T-helper 2 cell (primary cell): ENCODE measurements around the gene FCN1.

ENCODE experiments used
- DNase-seq, 5 experiments: peaks; one replicate each; pipeline versions ENCODE4 v3.0.0 to v3.0.0-alpha.2; 2012 to 2022

Gene FCN1

DNA sequence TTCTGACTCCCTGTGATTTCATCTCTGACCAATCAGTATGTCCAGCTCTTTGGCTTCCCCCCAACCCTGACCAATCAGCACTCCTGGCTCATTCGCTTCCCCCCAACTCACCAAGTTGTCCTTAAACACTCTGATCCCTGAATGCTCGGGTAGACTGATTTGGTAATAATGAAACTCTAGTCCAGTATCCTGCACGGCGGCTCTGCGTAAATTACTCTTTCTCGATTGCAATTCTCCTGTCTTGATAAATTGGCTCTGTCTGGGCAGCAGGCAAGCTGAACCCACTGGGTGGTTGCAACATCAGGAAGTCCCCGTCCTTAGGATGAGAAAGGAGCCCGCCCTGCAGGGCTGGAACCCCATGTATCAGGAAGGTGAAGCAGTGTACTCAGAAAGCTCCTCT is 26.7 kb downstream of the FCN1 start:
- no peak for DNase-seq

- no peak for DNase-seq
These were observed 27.6 kb downstream of the FCN1 start for GRCh38 chr9:134890155-134890495.

- DNase-seq: no peak
These were observed 28.1 kb downstream of the FCN1 start for GRCh38 chr9:134889386-134890154.

- DNase-seq: no peak
These were observed 29.0 kb downstream of the FCN1 start for GRCh38 chr9:134888603-134889190.

GRCh38 chr9:134887686-134888602 is 29.8 kb downstream of the FCN1 start:
- no peak for DNase-seq

- DNase-seq: no peak
These were observed 30.5 kb downstream of the FCN1 start for GRCh38 chr9:134887219-134887618.

GRCh38 chr9:134886413-134886913 is 31.2 kb downstream of the FCN1 start:
- DNase-seq: no peak

DNA sequence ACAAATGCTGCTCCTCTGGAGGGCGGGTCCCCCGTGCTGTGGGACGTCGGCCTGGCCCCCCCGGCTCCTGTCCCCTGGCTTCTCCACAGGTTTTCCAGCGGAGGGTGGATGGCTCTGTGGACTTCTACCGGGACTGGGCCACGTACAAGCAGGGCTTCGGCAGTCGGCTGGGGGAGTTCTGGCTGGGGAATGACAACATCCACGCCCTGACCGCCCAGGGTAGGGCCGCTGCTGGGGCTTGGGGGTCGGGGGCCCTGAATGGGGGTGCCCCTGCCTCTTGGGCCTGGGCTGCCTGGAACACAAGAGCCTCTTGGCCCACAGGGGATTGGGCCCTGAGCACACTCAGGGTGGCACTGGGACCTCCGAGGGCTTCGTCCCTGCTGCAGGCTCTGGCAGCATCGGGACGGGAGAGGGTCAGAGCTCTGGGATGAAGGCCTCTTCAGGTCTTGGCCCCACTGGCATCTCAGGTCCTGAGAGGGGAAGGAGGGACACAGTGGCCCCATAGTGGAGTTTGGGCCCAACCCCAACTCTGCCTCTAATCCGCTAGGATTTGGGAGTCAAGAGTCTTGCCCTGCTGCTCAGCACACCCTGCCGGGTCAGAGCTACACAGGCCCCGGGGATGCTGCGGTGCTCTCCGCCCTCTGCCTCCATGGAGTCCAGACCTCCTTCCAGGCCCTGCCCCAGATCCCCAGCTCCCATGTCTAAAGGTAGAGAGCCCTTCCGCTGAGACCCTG is 31.9 kb downstream of the FCN1 start:
- no peak for DNase-seq

GRCh38 chr9:134885001-134885678 is 32.6 kb downstream of the FCN1 start:
- no peak for DNase-seq

GRCh38 chr9:134884492-134884891 is 33.2 kb downstream of the FCN1 start:
- no peak for DNase-seq

DNA sequence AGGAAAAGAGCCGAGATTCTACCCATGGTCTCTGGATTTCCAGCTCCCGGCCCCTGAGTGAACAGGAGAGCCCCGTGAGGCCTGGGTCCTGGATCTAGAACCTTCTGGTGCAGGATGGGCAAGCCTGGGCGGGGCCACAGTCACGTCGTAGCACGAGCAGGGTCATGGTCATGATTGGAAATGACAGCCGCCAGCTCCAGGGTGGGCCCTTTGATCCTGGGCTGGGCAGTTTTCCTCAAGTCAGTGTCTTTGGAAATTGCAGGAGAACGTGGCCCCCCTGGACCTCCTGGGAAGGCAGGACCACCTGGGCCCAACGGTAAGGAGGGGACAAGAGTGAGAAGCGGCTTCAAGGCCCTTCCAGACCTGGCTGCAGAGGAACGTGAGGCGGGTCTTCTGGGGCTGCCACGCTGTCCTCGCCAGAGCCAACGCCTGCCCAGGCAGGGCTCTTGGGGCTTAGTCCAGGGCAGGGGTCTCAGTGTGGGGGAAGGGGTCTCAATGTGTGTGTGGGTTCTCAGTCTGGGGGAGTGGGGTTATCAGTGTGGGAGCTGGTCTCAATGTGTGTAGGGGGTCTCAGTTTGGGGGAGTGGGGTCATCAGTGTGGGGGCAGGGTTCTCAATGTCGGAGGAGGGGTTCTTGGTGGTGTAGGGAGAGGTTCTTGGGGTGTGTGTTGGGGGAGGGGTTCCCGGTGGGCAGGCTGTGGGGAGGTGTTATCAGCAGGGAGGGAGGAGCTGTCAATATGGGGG is 34.5 kb downstream of the FCN1 start:
- no peak for DNase-seq

- no peak for DNase-seq
These were observed 35.4 kb downstream of the FCN1 start for GRCh38 chr9:134882204-134882785.

GRCh38 chr9:134881313-134881670 is 36.4 kb downstream of the FCN1 start:
- DNase-seq: no peak

GRCh38 chr9:134880484-134881312 is 37.0 kb downstream of the FCN1 start, which contains the start of gene FCN2:
TSS of gene FCN2 (plus strand) at chr9:134880810. CDS start at chr9:134880822, 12 bp downstream.
- DNase-seq: no peak

- no peak for DNase-seq
These were observed 37.8 kb downstream of the FCN1 start for GRCh38 chr9:134879664-134880483.

DNA sequence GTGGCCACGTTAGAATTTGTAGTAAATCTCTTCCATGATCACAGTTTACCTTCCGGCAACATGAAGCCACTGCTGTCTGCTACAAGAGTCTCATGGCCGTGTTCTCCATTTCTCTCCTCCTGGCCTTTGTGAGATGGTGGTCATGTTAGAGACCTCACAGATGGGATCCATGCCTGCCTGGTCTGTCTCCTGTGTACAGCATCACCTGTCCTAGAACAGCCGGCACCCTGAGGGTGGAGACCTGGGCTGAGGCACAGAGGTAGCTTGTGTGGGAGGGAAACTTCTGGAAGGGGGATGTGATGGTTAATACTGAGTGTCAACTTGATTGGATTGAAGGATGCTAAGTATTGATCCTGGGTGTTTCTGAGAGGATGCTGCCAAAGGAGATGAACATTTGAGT is 40.2 kb downstream of the FCN1 start:
- DNase-seq: no peak

GRCh38 chr9:134875371-134875770 is 42.3 kb downstream of the FCN1 start:
- DNase-seq: no peak

DNA sequence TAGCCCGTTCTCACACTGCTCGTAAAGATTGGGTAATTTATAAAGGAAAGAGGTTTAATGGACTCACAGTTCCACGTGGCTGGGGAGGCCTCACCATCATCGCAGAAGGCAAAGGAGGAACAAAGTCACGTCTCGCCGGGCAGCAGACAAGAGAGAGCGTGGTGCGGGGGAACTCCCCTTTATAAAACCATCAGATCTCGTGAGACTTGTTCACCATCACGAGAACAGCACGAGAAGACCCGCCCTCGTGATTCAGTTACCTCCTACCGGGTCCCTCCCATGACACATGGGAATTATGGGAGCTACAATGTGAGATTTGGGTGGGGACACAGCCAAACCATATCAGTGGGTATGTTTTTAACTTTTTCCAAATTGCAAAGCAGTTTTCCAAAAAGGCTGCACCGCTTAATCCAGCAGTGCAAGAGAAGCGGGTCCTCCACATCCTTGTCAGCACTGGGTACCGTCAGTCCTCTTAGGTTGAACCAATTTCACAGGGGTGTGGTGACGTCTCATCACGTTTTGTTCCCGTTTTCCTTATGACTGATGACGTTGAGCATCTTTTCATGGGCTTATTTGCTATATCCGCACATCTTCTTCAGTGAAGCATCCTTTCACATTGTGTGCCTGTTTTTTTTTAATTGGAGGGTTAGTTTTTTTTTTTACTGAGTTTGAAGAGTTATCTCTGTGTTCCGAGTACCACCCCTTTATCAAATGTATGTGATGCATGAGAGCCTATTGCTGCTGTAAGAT is 45.1 kb downstream of the FCN1 start:
- DNase-seq: no peak
